ENCODE measurements around the gene SND1.
A peak's percentile ranks its signal among the peaks of the same experiment; 100 is the strongest.

Gene SND1

DNA sequence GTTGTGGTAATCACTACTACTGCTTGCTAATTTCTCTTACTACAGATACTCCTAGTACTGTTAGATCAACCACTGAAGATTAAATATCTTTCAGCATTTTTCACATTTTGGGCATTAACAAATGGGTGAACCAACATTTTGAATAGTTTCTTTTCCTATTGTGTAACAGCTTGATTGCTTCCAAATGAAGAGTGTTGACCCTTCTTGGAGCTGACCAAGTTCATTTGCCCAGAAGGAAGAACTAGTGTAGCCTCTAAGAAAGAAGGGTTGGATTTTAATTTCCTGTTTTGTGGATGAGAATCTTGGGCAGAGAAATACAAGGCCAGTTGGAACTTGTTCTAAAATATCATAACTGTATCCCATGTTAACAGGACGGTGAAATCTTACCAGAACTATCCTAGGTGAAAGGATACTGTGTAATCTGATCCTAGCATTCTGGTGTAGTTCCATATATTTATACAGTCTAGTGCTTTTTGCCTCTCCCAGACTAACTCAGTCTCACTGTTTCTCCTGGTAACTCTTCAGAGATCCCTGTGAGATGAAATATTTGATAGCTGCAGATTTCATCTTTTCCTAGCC lies 37.3 kb downstream of the SND1 start:
- DNase-seq = no peak

DNA sequence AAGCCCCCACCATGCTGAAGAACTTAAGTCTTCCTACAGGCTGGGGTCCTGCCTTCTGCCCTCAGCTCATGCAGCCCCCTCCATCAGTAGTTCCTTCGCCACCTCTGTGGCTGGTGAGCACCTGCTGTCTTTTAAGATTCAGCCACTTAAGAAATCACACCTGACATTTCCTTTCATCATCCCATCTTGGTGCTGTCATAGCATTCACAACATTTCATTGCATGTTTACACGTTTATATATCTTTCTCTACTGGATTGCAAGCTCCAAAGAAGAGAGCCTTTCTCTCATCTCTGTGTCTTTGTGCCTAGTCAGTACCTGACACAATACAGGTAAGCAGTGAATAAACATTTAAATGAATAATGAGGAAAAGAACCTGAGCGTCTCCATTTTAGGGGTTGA lies 38.3 kb downstream of the SND1 start:
- no peak for DNase-seq

- no peak for DNase-seq
These were observed 38.8 kb downstream of the SND1 start for GRCh38 chr7:127690806-127691205.

GRCh38 chr7:127692200-127692599 lies 40.2 kb downstream of the SND1 start:
- DNase-seq = no peak

DNA sequence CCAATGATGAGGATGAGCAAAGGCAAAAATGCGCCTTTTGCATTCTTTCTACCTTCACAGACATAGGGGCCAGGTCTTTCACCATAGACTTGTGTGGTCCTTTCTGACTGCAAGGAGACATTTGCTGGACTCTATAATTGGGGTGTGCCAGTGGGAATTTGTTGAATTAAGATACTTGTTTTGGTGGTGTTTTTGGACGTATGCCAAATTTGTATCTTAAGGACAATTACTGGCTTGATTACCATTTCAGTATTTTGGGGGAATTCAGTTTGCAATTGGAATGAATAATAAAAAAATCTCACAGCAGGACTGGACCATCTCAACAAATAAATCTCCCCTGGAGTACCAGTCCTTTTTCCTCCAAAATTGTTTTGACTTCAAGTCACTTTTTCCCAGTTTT lies 47.9 kb downstream of the SND1 start:
- DNase-seq = no peak

GRCh38 chr7:127702052-127702652 lies 50.2 kb downstream of the SND1 start:
- peak; percentile 47 for DNase-seq

DNA sequence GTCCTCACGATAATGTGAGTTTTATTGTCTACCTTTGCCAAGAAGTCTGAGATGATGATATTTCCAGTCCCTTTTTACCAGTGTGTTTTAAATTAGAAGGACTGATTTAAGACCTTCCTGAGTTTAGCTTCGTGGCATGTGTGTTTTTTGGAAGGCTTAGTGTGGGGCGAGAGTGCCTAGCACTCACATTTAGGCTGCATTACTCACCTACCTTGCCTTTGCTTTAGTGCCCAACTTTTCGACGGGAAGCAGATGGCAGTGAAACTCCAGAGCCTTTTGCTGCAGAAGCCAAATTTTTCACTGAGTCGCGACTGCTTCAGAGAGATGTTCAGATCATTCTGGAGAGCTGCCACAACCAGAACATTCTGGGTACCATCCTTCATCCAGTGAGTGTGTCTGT lies 50.9 kb downstream of the SND1 start:
- no peak for DNase-seq

DNA sequence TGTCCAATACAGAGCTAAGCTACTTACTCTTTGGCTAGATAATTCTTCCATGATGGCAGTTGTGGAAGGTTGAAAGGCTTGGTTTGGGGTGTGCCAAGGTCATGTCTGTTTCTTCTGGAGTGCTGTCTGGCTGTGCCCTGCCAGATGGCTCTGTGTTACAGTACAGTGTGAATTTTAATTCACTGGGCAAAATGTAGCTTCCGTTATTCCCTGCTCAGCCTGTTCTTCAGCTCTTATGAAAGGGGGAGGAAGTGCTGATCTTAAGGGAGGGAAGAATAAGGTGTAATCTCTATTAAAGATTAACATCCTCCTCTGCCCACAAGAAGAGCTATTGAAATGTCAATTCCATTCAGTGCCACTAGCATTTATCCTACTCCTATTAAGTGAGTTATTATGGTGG lies 52.2 kb downstream of the SND1 start:
- DNase-seq = no peak

GRCh38 chr7:127705461-127705959 lies 53.5 kb downstream of the SND1 start:
- DNase-seq = no peak

GRCh38 chr7:127706766-127707165 lies 54.8 kb downstream of the SND1 start:
- no peak for DNase-seq

DNA sequence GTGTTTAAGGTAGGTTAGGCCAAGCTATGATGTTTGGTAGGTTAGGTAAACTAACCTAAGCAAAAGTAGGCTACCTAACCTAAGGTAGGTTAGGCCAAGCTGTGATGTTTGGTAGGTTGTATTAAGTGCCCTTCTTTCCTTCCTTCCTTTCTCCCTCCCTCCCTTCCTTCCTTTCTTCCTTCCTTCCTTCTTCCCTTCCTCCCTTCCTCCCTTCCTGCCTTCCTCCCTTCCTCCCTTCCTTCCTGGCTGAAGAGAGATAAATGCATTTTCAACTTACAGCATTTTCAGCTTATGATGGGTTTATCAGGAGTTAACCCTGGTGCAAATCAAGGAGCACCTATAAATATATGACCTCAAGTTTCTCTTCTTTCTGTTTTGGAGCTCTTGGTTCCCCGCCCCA lies 56.2 kb downstream of the SND1 start:
- no peak for DNase-seq

GRCh38 chr7:127708788-127709187 lies 56.8 kb downstream of the SND1 start:
- peak; percentile 55 for DNase-seq

GRCh38 chr7:127710635-127711034 lies 58.6 kb downstream of the SND1 start:
- no peak for DNase-seq

GRCh38 chr7:127711872-127712271 lies 59.9 kb downstream of the SND1 start:
- DNase-seq = no peak

DNA sequence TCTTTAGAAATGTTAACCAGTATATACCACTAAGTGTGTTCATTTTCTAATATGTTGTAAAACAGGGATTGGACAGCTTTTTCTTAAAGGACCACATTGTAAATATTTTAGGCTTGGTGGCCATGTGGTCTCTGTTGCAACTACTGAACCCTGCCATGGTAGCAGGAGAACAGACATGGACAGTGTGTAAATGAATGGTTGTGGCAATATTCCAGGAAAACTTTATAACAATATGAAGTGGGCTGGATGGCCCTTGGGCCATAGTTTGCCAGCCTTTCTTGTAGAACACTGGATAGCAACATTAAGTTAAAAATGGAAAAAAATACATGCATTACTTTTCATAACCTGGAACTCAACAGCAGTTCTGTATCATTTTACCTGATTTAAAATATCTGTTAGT lies 61.0 kb downstream of the SND1 start:
- DNase-seq = no peak

DNA sequence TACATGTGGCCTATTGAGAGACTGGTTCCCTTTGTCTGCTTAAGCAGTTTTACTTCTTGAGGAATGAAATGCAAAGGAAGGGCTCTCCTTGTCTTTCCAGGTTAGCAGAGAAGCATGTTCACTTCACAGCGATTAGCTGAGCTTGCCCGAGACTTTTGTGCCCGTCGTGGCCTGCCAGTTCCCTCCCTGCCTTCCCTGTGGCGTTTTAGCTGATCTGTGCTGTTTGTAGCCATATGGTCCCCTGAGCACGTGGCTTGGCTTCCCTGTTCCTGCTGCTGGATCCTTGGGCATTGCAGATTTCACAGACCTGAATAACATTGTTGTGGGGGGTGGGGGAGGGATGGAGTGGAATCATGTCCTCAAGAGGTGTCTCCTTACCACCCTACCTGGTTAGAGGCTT lies 61.8 kb downstream of the SND1 start:
- no peak for DNase-seq

- no peak for DNase-seq
These were observed 63.3 kb downstream of the SND1 start for GRCh38 chr7:127715272-127715671.

- DNase-seq = no peak
These were observed 63.9 kb downstream of the SND1 start for GRCh38 chr7:127715901-127716300.

DNA sequence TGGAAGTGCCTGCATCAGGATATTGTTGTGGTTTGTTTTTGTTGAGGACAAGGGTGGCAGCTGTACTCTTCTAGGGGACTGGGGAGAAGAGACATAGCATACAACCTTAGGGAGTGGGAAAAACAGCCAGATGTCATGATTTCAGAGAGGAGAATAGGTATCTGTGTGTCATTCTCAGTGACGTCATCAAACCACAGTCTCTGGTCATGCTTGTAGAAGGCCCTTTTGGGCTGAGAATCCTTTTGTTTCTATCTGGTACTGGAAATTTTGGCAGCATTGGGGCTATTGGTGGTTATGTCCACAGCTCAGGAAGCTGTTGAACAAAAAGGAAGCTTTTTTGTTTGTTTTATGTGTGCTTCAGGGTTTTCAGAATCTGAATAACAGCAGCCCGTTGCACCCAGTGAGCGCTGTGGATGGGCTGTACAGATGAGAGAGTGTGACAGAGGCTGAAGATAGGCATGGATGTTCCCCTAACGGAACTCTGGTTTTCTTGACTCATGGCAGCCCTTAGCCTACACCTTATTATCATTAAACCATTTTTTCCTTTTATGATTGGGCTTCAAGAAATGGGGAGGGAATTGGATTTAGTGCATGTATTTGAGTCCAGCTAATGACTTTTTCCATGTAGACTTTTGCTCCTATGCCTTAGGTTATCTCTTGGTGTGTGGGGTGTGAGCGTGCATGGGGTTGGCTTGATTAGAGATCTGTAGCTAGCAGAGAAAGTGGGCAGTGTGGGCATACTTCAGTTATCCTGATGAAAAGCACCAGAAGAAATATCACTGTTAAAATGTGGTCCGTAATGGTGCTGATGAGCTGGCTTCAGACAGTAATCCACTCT lies 65.7 kb downstream of the SND1 start:
- peak; percentile 82 for DNase-seq

DNA sequence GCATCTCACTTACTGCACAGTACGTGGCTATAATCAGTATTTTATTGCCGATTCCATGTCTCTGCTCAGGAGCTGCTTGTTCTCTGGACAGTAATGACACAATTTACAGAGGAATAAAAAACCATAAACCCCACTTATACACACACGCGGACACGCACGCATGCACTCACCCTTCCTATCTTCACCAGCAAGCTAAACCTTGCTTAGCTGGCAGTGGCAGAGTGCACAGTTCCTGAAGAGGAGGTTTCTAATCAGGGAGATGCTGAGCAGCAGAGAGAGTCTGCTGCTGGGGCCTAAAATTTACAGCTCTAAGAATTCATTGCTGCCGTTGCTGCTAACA lies 66.3 kb downstream of the SND1 start:
- no peak for DNase-seq

DNA sequence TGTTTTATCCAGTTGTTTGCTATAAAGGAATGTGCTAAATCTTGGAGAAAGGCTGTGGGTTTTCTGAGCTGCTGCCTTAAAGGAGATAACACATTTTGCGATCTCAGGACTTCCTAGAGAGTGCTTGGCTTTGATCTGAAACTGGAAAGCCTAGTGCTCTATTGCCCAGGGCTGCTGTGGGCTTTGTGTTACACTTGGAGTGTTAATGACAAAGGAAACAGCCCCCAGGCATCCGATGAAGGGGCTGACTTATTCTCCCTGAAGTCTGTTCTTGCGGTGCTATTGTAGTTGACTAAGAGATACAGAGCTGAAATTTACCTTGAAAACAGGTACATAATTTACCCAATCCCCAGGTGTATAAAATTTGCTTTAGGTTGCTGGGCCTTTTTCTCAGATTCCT lies 74.5 kb downstream of the SND1 start:
- no peak for DNase-seq

DNA sequence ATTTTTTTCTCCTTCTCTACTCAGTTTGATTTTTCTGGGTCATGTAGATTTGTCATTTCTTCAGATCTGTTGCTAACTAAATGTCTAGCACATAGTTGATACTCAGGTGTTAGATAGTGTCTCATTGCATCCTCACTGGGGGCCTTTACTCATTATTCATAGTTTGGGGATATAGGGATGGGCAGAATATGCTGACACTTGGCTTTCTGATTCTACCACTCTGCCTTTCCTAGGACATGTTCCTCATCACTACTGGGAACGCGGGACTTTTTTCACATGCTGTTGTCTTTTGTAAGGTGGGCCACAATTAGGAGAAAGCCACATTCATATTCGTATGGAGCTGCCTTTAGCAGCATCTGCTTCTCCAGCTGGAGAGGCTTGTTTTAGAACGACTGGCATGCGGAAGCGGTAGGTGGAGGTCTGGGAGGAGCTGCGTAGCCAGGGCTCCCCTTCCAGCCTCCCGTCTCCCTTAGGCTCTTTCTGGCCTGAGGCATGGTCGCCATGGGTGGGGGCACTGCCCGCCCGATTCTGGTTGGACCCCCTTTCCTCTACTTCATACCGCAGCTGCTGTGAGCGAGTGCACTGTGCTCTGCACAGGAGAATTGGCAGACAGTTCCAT lies 78.8 kb downstream of the SND1 start:
- no peak for DNase-seq

DNA sequence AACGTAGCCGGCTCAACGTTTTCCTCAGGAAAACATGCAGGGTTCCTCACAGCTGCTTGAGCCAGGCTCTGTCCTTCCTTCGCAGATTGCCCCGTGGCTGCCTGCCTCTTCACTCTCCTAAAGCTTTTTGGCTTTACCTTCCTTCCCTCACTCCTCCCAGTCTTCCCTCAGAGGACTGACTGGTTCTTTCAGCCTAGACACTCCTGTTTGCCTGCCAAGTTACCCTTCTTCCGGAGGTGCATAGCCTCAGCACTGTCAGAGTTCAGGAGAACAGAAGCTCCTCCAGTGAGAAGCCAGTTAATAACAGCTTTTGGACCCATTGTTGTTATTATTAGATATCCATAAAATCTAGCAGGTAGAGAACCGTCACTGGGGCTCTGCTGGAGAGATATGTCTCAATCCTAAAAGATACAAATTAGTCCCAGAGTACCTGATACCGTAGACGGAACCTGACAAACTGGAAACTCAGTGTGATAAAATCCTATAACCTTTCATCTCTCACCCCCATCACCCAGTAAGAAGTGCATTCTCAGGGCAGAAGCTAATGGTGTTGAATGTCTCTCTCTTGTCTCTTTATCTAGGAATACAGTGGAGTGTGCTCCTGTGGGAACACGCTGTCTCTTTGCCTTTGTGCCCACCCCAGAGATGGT lies 79.6 kb downstream of the SND1 start:
- DNase-seq = no peak

All from NCI-H2029 (cell line).